H1 (cell line): ENCODE measurements around the gene SEC24C. TPM values are rescaled to one million over a fixed set of nuclear protein-coding genes. Genes with fewer than 3 reads are reported as not detected.

Experiments
- CTCF ChIA-PET: fragments of 300-600 bp; sonication (Branson Sonifier 250); formaldehyde crosslinking; loops from one replicate; lab custom pipeline; 2021; ENCODE audit not compliant: partially characterized antibody; lab: Charles Lee
- POLR2A ChIA-PET: fragments of 300-600 bp; sonication (Branson Sonifier 250); formaldehyde crosslinking; loops from one replicate; lab custom pipeline; 2021; ENCODE audit warnings: inconsistent platforms; ENCODE audit not compliant: partially characterized antibody; lab: Charles Lee
- DNase-seq, 2 experiments: peaks; one replicate each; pipeline versions ENCODE4 v3.0.0 to v3.0.0-alpha.2; 2010 to 2022; ENCODE audit warnings: low spot score in 2 of 2, low read depth in 1 of 2, mixed read lengths in 1 of 2
- FAIRE-seq: peaks from 2 replicates; lab custom pipeline; 2011; peaks lifted over from hg19 to GRCh38; lab: Jason Lieb, UNC
- H2AFZ ChIP-seq: 2 replicates; pipeline ENCODE4 v1.8.1; 2012; ENCODE audit warnings: low read length, inconsistent platforms
- H2AK5ac ChIP-seq: 2 replicates; pipeline ENCODE4 v1.6.1; 2013; ENCODE audit warnings: low read depth, low read length
- H2BK120ac ChIP-seq: replicated peaks from 2 replicates; pipeline ENCODE3; 2013; ENCODE audit warnings: low read depth, low read length, inconsistent platforms
- H2BK12ac ChIP-seq: 2 replicates; pipeline ENCODE4 v1.6.1; 2013; ENCODE audit warnings: low read depth, low read length
- H2BK15ac ChIP-seq: 2 replicates; pipeline ENCODE4 v1.6.1; 2013; ENCODE audit warnings: low read length
- H2BK20ac ChIP-seq: 2 replicates; pipeline ENCODE4 v1.6.1; 2013; ENCODE audit warnings: low read length
- H2BK5ac ChIP-seq: 2 replicates; pipeline ENCODE4 v1.6.1; 2013; ENCODE audit warnings: low read depth, low read length
- H3K14ac ChIP-seq: 2 replicates; pipeline ENCODE4 v1.6.1; 2013; ENCODE audit warnings: inconsistent platforms; ENCODE audit not compliant: insufficient read length
- H3K18ac ChIP-seq: 2 replicates; pipeline ENCODE4 v1.6.1; 2013; ENCODE audit warnings: low read length; ENCODE audit errors: extremely low read depth
- H3K23ac ChIP-seq: 2 replicates; pipeline ENCODE4 v1.6.1; 2013; ENCODE audit warnings: inconsistent platforms; ENCODE audit not compliant: insufficient read length
- H3K23me2 ChIP-seq: 2 replicates; pipeline ENCODE4 v1.6.1; 2013; ENCODE audit warnings: low read depth, low read length
- H3K27ac ChIP-seq: 2 replicates; pipeline ENCODE4 v1.6.1; 2011; ENCODE audit warnings: low read depth, low read length, inconsistent platforms
- H3K27me3 ChIP-seq, 4 experiments: replicated peaks in 1 of 4; 1 replicate in 1 of 4; 2 replicates in 3 of 4; pipeline versions ENCODE4 v1.6.1 to v1.8.1; 2011 to 2013; ENCODE audit warnings: low read length in 3 of 4, mild to moderate bottlenecking in 3 of 4, inconsistent platforms in 2 of 4, mixed read lengths in 2 of 4, moderate library complexity in 1 of 4; ENCODE audit not compliant: control insufficient read depth in 3 of 4, insufficient read depth in 3 of 4; ENCODE audit errors: extremely low read depth in 1 of 4
- H3K36me3 ChIP-seq, 4 experiments: 2 replicates each; pipeline versions ENCODE4 v1.6.1 to v1.8.1; 2011 to 2013; ENCODE audit warnings: mild to moderate bottlenecking in 4 of 4, low read length in 3 of 4, moderate library complexity in 2 of 4, control low read depth in 1 of 4, inconsistent platforms in 1 of 4; ENCODE audit not compliant: insufficient read depth in 4 of 4, control insufficient read depth in 2 of 4
- H3K4ac ChIP-seq: replicated peaks from 2 replicates; pipeline ENCODE3; 2013; ENCODE audit warnings: low read length, low read depth, mixed read lengths, inconsistent platforms; ENCODE audit not compliant: insufficient read length
- H3K4me1 ChIP-seq, 4 experiments: replicated peaks in 1 of 4; 1 replicate in 1 of 4; 2 replicates in 3 of 4; pipeline versions ENCODE4 v1.6.1 to v1.8.1; 2011 to 2013; ENCODE audit warnings: low read length in 3 of 4, inconsistent platforms in 2 of 4, mixed read lengths in 1 of 4; ENCODE audit not compliant: insufficient read depth in 4 of 4, control insufficient read depth in 3 of 4
- H3K4me2 ChIP-seq, 2 experiments: 2 replicates each; pipeline versions ENCODE4 v1.6.1 to v1.8.1; 2011 to 2013; ENCODE audit warnings: low read depth in 2 of 2, low read length in 2 of 2, control low read depth in 1 of 2, inconsistent platforms in 1 of 2, mild to moderate bottlenecking in 1 of 2; ENCODE audit not compliant: insufficient read depth in 1 of 2
- H3K4me3 ChIP-seq, 4 experiments: fragments of 200-600, 300-600 bp in 1 of 4; sonication (generic), shearing (Covaris generic), sonication (Bioruptor Twin) in 1 of 4; 2 replicates each; pipeline versions ENCODE4 v1.5.1 to v1.8.1; 2011 to 2016; ENCODE audit warnings: low read length in 4 of 4, low read depth in 3 of 4, control low read depth in 2 of 4, inconsistent platforms in 2 of 4, mild to moderate bottlenecking in 2 of 4, mixed read lengths in 1 of 4, moderate library complexity in 1 of 4; ENCODE audit not compliant: insufficient read depth in 2 of 4; ENCODE audit errors: extremely low read depth in 1 of 4
- H3K56ac ChIP-seq: replicated peaks from 2 replicates; pipeline ENCODE3; 2013; ENCODE audit warnings: low read depth, mild to moderate bottlenecking, mixed read lengths, low read length, inconsistent platforms; ENCODE audit not compliant: insufficient read length
- H3K79me1 ChIP-seq: 2 replicates; pipeline ENCODE4 v1.6.1; 2013; ENCODE audit warnings: low read depth, low read length, control low read depth
- H3K79me2 ChIP-seq, 2 experiments: 2 replicates each; pipeline versions ENCODE4 v1.6.1 to v1.8.1; 2012 to 2013; ENCODE audit warnings: low read length in 2 of 2, mild to moderate bottlenecking in 2 of 2, inconsistent platforms in 1 of 2; ENCODE audit not compliant: insufficient read depth in 2 of 2, control insufficient read depth in 1 of 2
- H3K9ac ChIP-seq, 4 experiments: replicated peaks in 1 of 4; 1 replicate in 1 of 4; 2 replicates in 3 of 4; pipeline versions ENCODE4 v1.6.1 to v1.8.1; 2011 to 2013; ENCODE audit warnings: low read depth in 3 of 4, low read length in 3 of 4, control low read depth in 2 of 4, mild to moderate bottlenecking in 2 of 4, moderate library complexity in 2 of 4, inconsistent platforms in 1 of 4; ENCODE audit errors: extremely low read depth in 1 of 4
- H3K9me3 ChIP-seq, 2 experiments: 2 replicates each; pipeline versions ENCODE4 v1.6.1 to v1.8.1; 2012 to 2013; ENCODE audit warnings: mild to moderate bottlenecking in 2 of 2, moderate library complexity in 2 of 2, control low read depth in 1 of 2, inconsistent platforms in 1 of 2, low read depth in 1 of 2, low read length in 1 of 2, mixed read lengths in 1 of 2; ENCODE audit not compliant: insufficient read depth in 2 of 2
- H4K20me1 ChIP-seq, 2 experiments: replicated peaks in 1 of 2; 2 replicates each; pipeline versions ENCODE3 to v1.8.1; 2011 to 2013; ENCODE audit warnings: inconsistent platforms in 2 of 2, low read length in 2 of 2, mild to moderate bottlenecking in 1 of 2; ENCODE audit not compliant: insufficient read depth in 2 of 2, control insufficient read depth in 1 of 2
- H4K5ac ChIP-seq: 2 replicates; pipeline ENCODE4 v1.6.1; 2013; ENCODE audit warnings: low read length, low read depth, mixed read lengths, inconsistent platforms; ENCODE audit not compliant: insufficient read length
- H4K8ac ChIP-seq: 2 replicates; pipeline ENCODE4 v1.8.0; 2013; ENCODE audit warnings: mild to moderate bottlenecking, moderate library complexity, low read length, inconsistent platforms; ENCODE audit not compliant: insufficient read depth; ENCODE audit errors: extremely low read depth
- H4K91ac ChIP-seq: replicated peaks from 2 replicates; pipeline ENCODE3; 2013; ENCODE audit warnings: low read length, mixed read lengths, inconsistent platforms; ENCODE audit not compliant: insufficient read length
- SRF ChIP-seq: IDR thresholded peaks from 2 replicates; pipeline ENCODE4 v1.6.1; 2011; ENCODE audit warnings: mild to moderate bottlenecking, low read depth, low read length, moderate library complexity
- WGBS, 2 experiments: shearing (Covaris generic) in 1 of 2; methylation state at CpG; one replicate each; pipeline versions ENCODE4 v1.1.6 to v1.1.7; 2013 to 2015; ENCODE audit warnings: low lambda C conversion rate in 2 of 2, mixed read lengths in 2 of 2, inconsistent platforms in 1 of 2, low coverage in 1 of 2, missing lambda C conversion rate in 1 of 2; ENCODE audit not compliant: insufficient replicate concordance in 2 of 2, insufficient coverage in 1 of 2, insufficient read length in 1 of 2; ENCODE audit errors: extremely low coverage in 1 of 2, missing lambda C conversion rate in 1 of 2; 5-methylcytosine and 5-hydroxymethylcytosine counted together
- polyA plus RNA-seq, 7 experiments: library from polyadenylated mRNA; depleted of rRNA in 3 of 7; stranded (reverse) in 5 of 7; unstranded in 2 of 7; fragments of >200 nt in 5 of 7; fragments of 200-250 nt in 2 of 7; gene quantifications; 1 replicate in 5 of 7; 2 replicates in 1 of 7; 4 replicates in 1 of 7; pipeline versions ENCODE4 v1.2.1 to v1.2.3, GENCODE V29; 2011 to 2013; ENCODE audit warnings: missing spikeins in 2 of 7, mixed read lengths in 2 of 7
- total RNA-seq: library from RNA; stranded (reverse); fragmentation: NEBNext Ultra II Directional; extraction: Animal tissue kit (Norgen Biotek cat#: 25700); gene quantifications from 2 replicates; pipeline ENCODE4 v1.2.1, GENCODE V29; 2021
- TF ChIP-seq, protein P1 (sequence below): IDR thresholded peaks from 2 replicates; pipeline ENCODE4 v1.6.1; 2012; ENCODE audit warnings: inconsistent platforms

The SEC24C gene
- total and polyA plus RNA-seq, 2 of the 8 experiments (the other 6 are each of a cell fraction or from before 2014, with no cell fraction given): 63.2 to 67.4 TPM

DNA sequence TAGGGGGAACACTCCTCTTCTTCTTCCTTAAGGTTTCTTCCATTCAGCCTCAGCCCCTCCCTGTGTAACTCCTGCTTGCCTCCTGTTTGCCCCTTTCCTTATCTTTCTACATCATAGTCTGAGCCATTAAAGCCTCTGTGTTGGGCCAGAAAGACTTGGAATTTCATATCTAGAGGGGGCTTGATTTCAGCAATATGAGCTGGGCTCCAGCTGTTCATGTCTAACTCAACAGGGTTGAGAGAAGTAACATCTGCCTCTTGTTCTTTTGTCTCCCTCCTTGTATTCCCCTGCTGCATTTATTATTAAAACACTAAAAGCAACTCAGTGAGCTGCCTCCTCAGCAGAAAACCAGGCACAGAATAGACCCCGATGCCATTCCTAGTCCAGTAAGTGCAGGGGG is 17.6 kb downstream of the SEC24C start:
- 95% methylated on average over 1 of the region's 1 CpG; no CpG with 5 or more reads in 1 of the 2 experiments for WGBS, 2 experiments
- H2AFZ ChIP-seq: no peak overlapping the region
- POLR2A ChIA-PET: interaction anchor here (1.0 to 2.3 kb wide), 4 partner anchors 8 to 20 kb away, joined by 3 to 6 read pairs (median 4); no protein-coding TSS in a partner anchor
- TF ChIP-seq, protein P1, sequence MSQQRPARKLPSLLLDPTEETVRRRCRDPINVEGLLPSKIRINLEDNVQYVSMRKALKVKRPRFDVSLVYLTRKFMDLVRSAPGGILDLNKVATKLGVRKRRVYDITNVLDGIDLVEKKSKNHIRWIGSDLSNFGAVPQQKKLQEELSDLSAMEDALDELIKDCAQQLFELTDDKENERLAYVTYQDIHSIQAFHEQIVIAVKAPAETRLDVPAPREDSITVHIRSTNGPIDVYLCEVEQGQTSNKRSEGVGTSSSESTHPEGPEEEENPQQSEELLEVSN: no peak
- TF ChIP-seq SRF: no peak

More for the DNA sequence above, 17.6 kb downstream of the SEC24C start:
- H3K18ac ChIP-seq: no peak overlapping the region
- no peak overlapping the region for H3K14ac ChIP-seq
- no peak overlapping the region for H2BK5ac ChIP-seq
- H3K9me3 ChIP-seq: no peaks in the 10 kb centered on the region
- no peak overlapping the region for H2BK15ac ChIP-seq
- no peak overlapping the region for H2BK120ac ChIP-seq
- no peak overlapping the region for H2BK20ac ChIP-seq
- H3K4me3 ChIP-seq: no peak overlapping the region
- H4K20me1 ChIP-seq: no peaks in the 10 kb centered on the region
- 0 out of 2 replicates have a peak, but pooled peaks cover 2% of the 10 kb centered on the region for H3K79me1 ChIP-seq
- no peaks in the 10 kb centered on the region for H3K4me1 ChIP-seq
- no peak overlapping the region for H2AK5ac ChIP-seq
- H4K5ac ChIP-seq: no peak overlapping the region
- no peak overlapping the region for H3K4ac ChIP-seq
- H3K79me2 ChIP-seq: no peaks in the 10 kb centered on the region
- no peak overlapping the region for H3K9ac ChIP-seq
- H3K4me2 ChIP-seq: no peak overlapping the region
- no peak overlapping the region for H2BK12ac ChIP-seq
- no peak overlapping the region; the same call in 1 of the 2 replicates for H4K8ac ChIP-seq
- no peak overlapping the region for H4K91ac ChIP-seq
- H3K23me2 ChIP-seq: no peaks in the 10 kb centered on the region; the same call in 1 of the 2 replicates
- no peaks in the 10 kb centered on the region for H3K27me3 ChIP-seq
- H3K27ac ChIP-seq: no peak overlapping the region
- no peak overlapping the region for H3K56ac ChIP-seq
- CTCF ChIA-PET: no interaction called here
- DNase-seq: no peak
- H3K23ac ChIP-seq: no peak overlapping the region
- H3K36me3 ChIP-seq: peaks cover 19 to 57% (median 41%) of the 10 kb centered on the region in 4 experiments
- FAIRE-seq: no peak
